Progenitor cell of endocrine pancreas (in vitro differentiated cells): ENCODE results near the gene COL27A1. TPM values are rescaled to one million over a fixed set of nuclear protein-coding genes. Genes with fewer than 3 reads are reported as not detected.

ENCODE experiments used
- DNase-seq: peaks from one replicate; pipeline ENCODE4 v3.0.0; 2021; ENCODE audit warnings: low spot score; ENCODE audit not compliant: unreplicated experiment
- H3K27ac Mint-ChIP-seq: 2 replicates; pipeline ENCODE4 v1.8.0; 2021; ENCODE audit warnings: mild to moderate bottlenecking, moderate library complexity, mixed read lengths
- H3K27me3 Mint-ChIP-seq: 2 replicates; pipeline ENCODE4 v1.8.0; 2021; ENCODE audit warnings: mixed read lengths
- H3K36me3 Mint-ChIP-seq: 2 replicates; pipeline ENCODE4 v1.8.0; 2022; ENCODE audit warnings: mixed read lengths; ENCODE audit not compliant: insufficient read depth
- H3K4me1 Mint-ChIP-seq: 2 replicates; pipeline ENCODE4 v1.8.0; 2021; ENCODE audit warnings: low read depth, mixed read lengths
- H3K4me3 Mint-ChIP-seq: 2 replicates; pipeline ENCODE4 v1.8.0; 2021; ENCODE audit warnings: low read depth, mild to moderate bottlenecking, moderate library complexity, mixed read lengths
- H3K9me3 Mint-ChIP-seq: 2 replicates; pipeline ENCODE4 v1.8.0; 2021; ENCODE audit warnings: low read depth, mixed read lengths
- CTCF ChIP-seq: fragments of 200-600 bp; sonication (generic); IDR thresholded peaks from one replicate; pipeline ENCODE4 v1.5.0; 2021; ENCODE audit warnings: antibody characterized with exemption, mild to moderate bottlenecking; ENCODE audit not compliant: unreplicated experiment
- total RNA-seq: library from RNA; stranded (reverse); gene quantifications from 2 replicates; pipeline ENCODE4 v1.2.1, GENCODE V29; 2021

The COL27A1 gene
- total RNA-seq, 1 donor from 2014 or later, result 178 TPM

GRCh38 chr9:114184071-114184470 is 28.7 kb downstream of the COL27A1 start:
- Mint-ChIP-seq H3K4me1 (peaks cover 4% of the 10 kb centered on the region), H3K4me3 (no peak overlapping the region), H3K27me3 (no peaks in the 10 kb centered on the region), H3K9me3 (peaks cover 8% of the 10 kb centered on the region), H3K36me3 (peaks cover 55% of the 10 kb centered on the region), H3K27ac (no peak overlapping the region)
- no peak for DNase-seq
- TF ChIP-seq CTCF, result no peak

- peaks cover 8% of the 10 kb centered on the region for H3K9me3 Mint-ChIP-seq
- DNase-seq, result no peak
- no peak for TF ChIP-seq CTCF
- H3K4me1 Mint-ChIP-seq, result peaks cover 4% of the 10 kb centered on the region
- H3K27me3 Mint-ChIP-seq, result no peaks in the 10 kb centered on the region
- H3K27ac Mint-ChIP-seq, result no peak overlapping the region
- peaks cover 58% of the 10 kb centered on the region for H3K36me3 Mint-ChIP-seq
- no peak overlapping the region for H3K4me3 Mint-ChIP-seq
Observed at GRCh38 chr9:114184866-114185265, 29.5 kb downstream of the COL27A1 start.

GRCh38 chr9:114185570-114186490 is 30.5 kb downstream of the COL27A1 start:
- DNase-seq, result no peak
- no peak for TF ChIP-seq CTCF
- Mint-ChIP-seq H3K9me3 (peaks cover 13% of the 10 kb centered on the region), H3K36me3 (peaks cover 68% of the 10 kb centered on the region), H3K27ac (peak overlapping the region; percentile 53), H3K4me1 (peaks cover 4% of the 10 kb centered on the region), H3K4me3 (no peak overlapping the region), H3K27me3 (no peaks in the 10 kb centered on the region)

- peaks cover 13% of the 10 kb centered on the region for H3K9me3 Mint-ChIP-seq
- H3K27ac Mint-ChIP-seq, result no peak overlapping the region
- H3K27me3 Mint-ChIP-seq, result no peaks in the 10 kb centered on the region
- no peak for TF ChIP-seq CTCF
- DNase-seq, result no peak
- peaks cover 4% of the 10 kb centered on the region for H3K4me1 Mint-ChIP-seq
- H3K36me3 Mint-ChIP-seq, result peaks cover 70% of the 10 kb centered on the region
- H3K4me3 Mint-ChIP-seq, result no peak overlapping the region
Observed at GRCh38 chr9:114186605-114187289, 31.4 kb downstream of the COL27A1 start.

GRCh38 chr9:114187827-114188226 is 32.5 kb downstream of the COL27A1 start:
- Mint-ChIP-seq H3K27ac (no peak overlapping the region), H3K36me3 (peaks cover 64% of the 10 kb centered on the region), H3K9me3 (peaks cover 13% of the 10 kb centered on the region), H3K4me1 (peaks cover 4% of the 10 kb centered on the region), H3K27me3 (no peaks in the 10 kb centered on the region), H3K4me3 (no peak overlapping the region)
- no peak for DNase-seq
- TF ChIP-seq CTCF, result no peak
